Neutrophil (primary cell): ENCODE measurements around the gene GCH1.

Source experiments
- H3K27ac ChIP-seq: fragments of 200-600 bp; sonication (generic); 2 replicates; pipeline ENCODE4 v1.5.1; 2016; ENCODE audit warnings: mild to moderate bottlenecking, moderate library complexity
- H3K27me3 ChIP-seq: fragments of 200-600 bp; sonication (generic); 2 replicates; pipeline ENCODE4 v1.6.0; 2016; ENCODE audit warnings: mild to moderate bottlenecking
- H3K36me3 ChIP-seq: fragments of 200-600 bp; sonication (generic); 2 replicates; pipeline ENCODE4 v1.5.1; 2017
- H3K4me1 ChIP-seq, 2 experiments: fragments of 200-600 bp in 1 of 2; sonication (generic) in 1 of 2; 1 replicate in 1 of 2; 2 replicates in 1 of 2; pipeline versions ENCODE4 v1.5.1 to v1.6.1; 2013 to 2016; ENCODE audit warnings: low read depth in 1 of 2, low read length in 1 of 2, mild to moderate bottlenecking in 1 of 2, moderate library complexity in 1 of 2; ENCODE audit not compliant: control insufficient read depth in 1 of 2, insufficient read depth in 1 of 2
- H3K4me3 ChIP-seq, 2 experiments: fragments of 200-600 bp in 1 of 2; sonication (generic) in 1 of 2; 1 replicate in 1 of 2; 2 replicates in 1 of 2; pipeline ENCODE4 v1.5.1; 2013 to 2016; ENCODE audit warnings: low read depth in 1 of 2, low read length in 1 of 2, mild to moderate bottlenecking in 1 of 2, moderate library complexity in 1 of 2
- H3K9me3 ChIP-seq: fragments of 200-600 bp; sonication (generic); 2 replicates; pipeline ENCODE4 v1.5.1; 2016
- TF ChIP-seq, protein P1 (sequence below): fragments of 200-600 bp; sonication (generic); IDR thresholded peaks from 2 replicates; pipeline ENCODE4 v1.5.1; 2016; ENCODE audit warnings: antibody characterized with exemption

The GCH1 gene

GRCh38 chr14:54817506-54817905, 85.1 kb downstream of the GCH1 start:
- TF ChIP-seq, protein P1, sequence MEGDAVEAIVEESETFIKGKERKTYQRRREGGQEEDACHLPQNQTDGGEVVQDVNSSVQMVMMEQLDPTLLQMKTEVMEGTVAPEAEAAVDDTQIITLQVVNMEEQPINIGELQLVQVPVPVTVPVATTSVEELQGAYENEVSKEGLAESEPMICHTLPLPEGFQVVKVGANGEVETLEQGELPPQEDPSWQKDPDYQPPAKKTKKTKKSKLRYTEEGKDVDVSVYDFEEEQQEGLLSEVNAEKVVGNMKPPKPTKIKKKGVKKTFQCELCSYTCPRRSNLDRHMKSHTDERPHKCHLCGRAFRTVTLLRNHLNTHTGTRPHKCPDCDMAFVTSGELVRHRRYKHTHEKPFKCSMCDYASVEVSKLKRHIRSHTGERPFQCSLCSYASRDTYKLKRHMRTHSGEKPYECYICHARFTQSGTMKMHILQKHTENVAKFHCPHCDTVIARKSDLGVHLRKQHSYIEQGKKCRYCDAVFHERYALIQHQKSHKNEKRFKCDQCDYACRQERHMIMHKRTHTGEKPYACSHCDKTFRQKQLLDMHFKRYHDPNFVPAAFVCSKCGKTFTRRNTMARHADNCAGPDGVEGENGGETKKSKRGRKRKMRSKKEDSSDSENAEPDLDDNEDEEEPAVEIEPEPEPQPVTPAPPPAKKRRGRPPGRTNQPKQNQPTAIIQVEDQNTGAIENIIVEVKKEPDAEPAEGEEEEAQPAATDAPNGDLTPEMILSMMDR, result no peak
- Histone ChIP-seq H3K4me3 (no peak overlapping the region), H3K36me3 (no peaks in the 10 kb centered on the region), H3K27me3 (no peaks in the 10 kb centered on the region), H3K9me3 (no peaks in the 10 kb centered on the region), H3K4me1 (no peaks in the 10 kb centered on the region), H3K27ac (no peak overlapping the region)

DNA sequence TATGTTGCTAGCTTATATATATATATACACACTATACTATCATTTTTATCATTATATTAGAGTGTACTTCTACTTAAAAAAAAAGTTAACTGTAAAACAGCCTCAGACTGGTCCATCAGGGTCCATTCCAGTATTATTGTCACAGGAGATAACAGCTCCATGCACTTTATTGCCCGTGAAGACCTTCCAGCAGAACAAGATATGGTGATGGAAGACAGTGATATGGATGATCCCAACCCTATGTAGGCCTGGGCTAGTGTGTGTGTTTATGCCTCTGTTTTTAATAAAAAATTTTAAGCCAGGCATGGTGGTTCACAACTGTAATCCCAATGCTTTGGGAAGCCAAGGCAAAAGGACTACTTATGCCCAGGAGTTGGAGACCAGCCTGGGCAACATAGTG, 86.2 kb downstream of the GCH1 start:
- H3K9me3 ChIP-seq, result no peaks in the 10 kb centered on the region
- no peaks in the 10 kb centered on the region for H3K27me3 ChIP-seq
- TF ChIP-seq, protein P1, result no peak
- no peaks in the 10 kb centered on the region for H3K36me3 ChIP-seq
- no peaks in the 10 kb centered on the region for H3K4me1 ChIP-seq
- H3K4me3 ChIP-seq, result no peak overlapping the region
- no peak overlapping the region for H3K27ac ChIP-seq

- Histone ChIP-seq H3K9me3 (no peaks in the 10 kb centered on the region), H3K27me3 (no peaks in the 10 kb centered on the region), H3K4me3 (no peak overlapping the region), H3K36me3 (no peaks in the 10 kb centered on the region), H3K4me1 (no peaks in the 10 kb centered on the region), H3K27ac (no peak overlapping the region)
- TF ChIP-seq, protein P1, result no peak
These were observed 87.1 kb downstream of the GCH1 start for GRCh38 chr14:54815515-54815914.

- no peaks in the 10 kb centered on the region for H3K4me1 ChIP-seq
- H3K4me3 ChIP-seq, result no peak overlapping the region
- H3K27ac ChIP-seq, result no peak overlapping the region
- no peaks in the 10 kb centered on the region for H3K36me3 ChIP-seq
- TF ChIP-seq, protein P1, result no peak
- H3K9me3 ChIP-seq, result no peaks in the 10 kb centered on the region
- no peaks in the 10 kb centered on the region for H3K27me3 ChIP-seq
These were observed 87.6 kb downstream of the GCH1 start for GRCh38 chr14:54815016-54815415.

GRCh38 chr14:54814076-54814475, 88.5 kb downstream of the GCH1 start:
- H3K36me3 ChIP-seq, result no peaks in the 10 kb centered on the region
- no peaks in the 10 kb centered on the region for H3K9me3 ChIP-seq
- H3K27ac ChIP-seq, result no peak overlapping the region
- TF ChIP-seq, protein P1, result no peak
- no peak overlapping the region for H3K4me3 ChIP-seq
- no peaks in the 10 kb centered on the region for H3K4me1 ChIP-seq
- no peaks in the 10 kb centered on the region for H3K27me3 ChIP-seq

- no peaks in the 10 kb centered on the region for H3K9me3 ChIP-seq
- no peak overlapping the region for H3K4me3 ChIP-seq
- H3K36me3 ChIP-seq, result no peaks in the 10 kb centered on the region
- no peaks in the 10 kb centered on the region for H3K27me3 ChIP-seq
- no peak overlapping the region for H3K27ac ChIP-seq
- H3K4me1 ChIP-seq, result no peaks in the 10 kb centered on the region
- TF ChIP-seq, protein P1, result no peak
These were observed 89.5 kb downstream of the GCH1 start for GRCh38 chr14:54813081-54813480.
